ENCODE data around the gene SFI1. TPM values are rescaled to one million over a fixed set of nuclear protein-coding genes. Genes with fewer than 3 reads are reported as not detected.
"Not testable (repeated sequence)": the region's sequence is repeated elsewhere in the genome, so short reads cannot be mapped to it uniquely, and the experiment has no call there.

Gene SFI1
- total RNA-seq, 4 donors from 2014 or later = 55.3 to 157 (median 90.1) TPM

GRCh38 chr22:31660860-31661341, 164.6 kb downstream of the SFI1 start:
- H3K9me3 ChIP-seq; intact Hi-C loops (cut with DNase I; ENCODE audit: low total_unique reads); H3K36me3 ChIP-seq; H3K27me3 ChIP-seq: not testable (repeated sequence)
- peak; percentile 45 for DNase-seq
- peak overlapping the region; percentile 80 to 86 (median 84) for H3K27ac ChIP-seq
- H3K4me3 ChIP-seq = peak overlapping the region in 3 of 4 donors; percentile 63 to 79 (median 77)
- 38 to 68% methylated on average over 2 to 10 of the region's 10 CpGs for WGBS, 2 donors (ENCODE audit: low coverage in 1 of 2)
- H3K4me1 ChIP-seq = peaks cover 9 to 17% (median 14%) of the 10 kb centered on the region in 4 donors
- in situ Hi-C loops (cut with MboI; ENCODE audit: low pct_ligation_motif_present in 1 of 4, low pct_unique_long_range_greater_than_20kb in 1 of 4, low sequenced_read_pairs in 3 of 4) = loop anchor here (10.0 to 25.0 kb wide), 4 partner anchors 84 to 304 kb away; partner anchors contain the start of gene YWHAH (in 1 of the 4)
- peak in 1 of 3 donors; percentile 28 for TF ChIP-seq POLR2AphosphoS5 (IDR thresholded peaks at IDR 0.05)

DNA sequence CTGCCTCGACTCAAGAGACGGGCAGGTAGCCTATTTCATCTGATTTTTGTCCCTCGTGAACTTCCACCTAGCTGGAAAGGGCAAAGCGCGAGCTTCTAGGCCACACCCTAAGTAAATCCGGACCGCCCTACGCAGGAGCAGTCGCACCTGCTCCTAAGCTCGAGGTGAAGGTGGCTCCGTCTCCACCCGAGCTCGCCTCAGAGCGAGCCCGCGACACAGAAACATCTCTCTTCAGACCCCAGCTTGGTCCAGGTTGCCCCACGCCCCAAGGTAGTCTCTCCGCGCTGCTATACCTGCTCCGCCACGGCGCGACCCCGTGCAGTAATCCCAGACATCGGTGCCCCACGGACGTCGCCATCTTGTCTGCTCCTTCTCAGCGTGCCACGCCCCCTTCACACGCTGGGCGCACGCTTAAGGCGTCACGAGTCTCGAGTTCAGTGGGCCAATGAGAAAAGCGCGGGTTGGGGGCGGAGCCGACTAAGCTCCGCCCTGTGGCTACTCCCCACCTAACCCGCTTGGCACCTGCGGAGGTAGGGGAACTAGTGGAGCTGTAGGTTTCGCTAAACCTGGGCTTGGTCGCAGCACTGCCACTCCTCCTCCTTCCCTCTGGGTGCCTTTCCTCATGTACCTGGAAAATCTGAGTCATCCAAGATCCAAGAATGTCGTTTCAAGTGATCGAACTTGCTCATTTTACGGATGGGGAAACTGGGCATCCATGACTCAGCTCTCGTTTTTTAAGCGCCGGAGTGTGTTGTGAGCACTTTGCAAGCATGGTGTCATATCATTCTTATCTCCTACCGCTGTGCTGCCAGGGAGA, 165.7 kb downstream of the SFI1 start, which contains the start of gene PISD:
PISD (minus strand) TSS at position 365 of the 817 bp plus-strand sequence; CDS start at position 358, 7 bp downstream.
- H3K36me3 ChIP-seq = no peaks in the 10 kb centered on the region
- H3K4me1 ChIP-seq = peaks cover 9 to 17% (median 14%) of the 10 kb centered on the region in 4 donors
- intact Hi-C loops (cut with DNase I; ENCODE audit: low total_unique reads) (no loop called here), in situ Hi-C loops (cut with MboI; ENCODE audit: low pct_ligation_motif_present in 1 of 4, low pct_unique_long_range_greater_than_20kb in 1 of 4, low sequenced_read_pairs in 3 of 4) (loop anchor here (10.0 to 25.0 kb wide), 4 partner anchors 83 to 303 kb away; partner anchors contain the start of gene YWHAH (in 1 of the 4))
- no peaks in the 10 kb centered on the region for H3K27me3 ChIP-seq
- WGBS, 2 donors (ENCODE audit: low coverage in 1 of 2) = 0% methylated on average over 47 of the region's 52 CpGs; no CpG with 5 or more reads in 1 of the 2 donors
- no peaks in the 10 kb centered on the region for H3K9me3 ChIP-seq
- H3K4me3 ChIP-seq = peak within 1 kb of the TSS; percentile 63 to 97 (median 78)
- peak; percentile 98 for DNase-seq
- peak; percentile 90 for TF ChIP-seq POLR2A (IDR thresholded peaks at IDR 0.05)
- TF ChIP-seq, protein P1, sequence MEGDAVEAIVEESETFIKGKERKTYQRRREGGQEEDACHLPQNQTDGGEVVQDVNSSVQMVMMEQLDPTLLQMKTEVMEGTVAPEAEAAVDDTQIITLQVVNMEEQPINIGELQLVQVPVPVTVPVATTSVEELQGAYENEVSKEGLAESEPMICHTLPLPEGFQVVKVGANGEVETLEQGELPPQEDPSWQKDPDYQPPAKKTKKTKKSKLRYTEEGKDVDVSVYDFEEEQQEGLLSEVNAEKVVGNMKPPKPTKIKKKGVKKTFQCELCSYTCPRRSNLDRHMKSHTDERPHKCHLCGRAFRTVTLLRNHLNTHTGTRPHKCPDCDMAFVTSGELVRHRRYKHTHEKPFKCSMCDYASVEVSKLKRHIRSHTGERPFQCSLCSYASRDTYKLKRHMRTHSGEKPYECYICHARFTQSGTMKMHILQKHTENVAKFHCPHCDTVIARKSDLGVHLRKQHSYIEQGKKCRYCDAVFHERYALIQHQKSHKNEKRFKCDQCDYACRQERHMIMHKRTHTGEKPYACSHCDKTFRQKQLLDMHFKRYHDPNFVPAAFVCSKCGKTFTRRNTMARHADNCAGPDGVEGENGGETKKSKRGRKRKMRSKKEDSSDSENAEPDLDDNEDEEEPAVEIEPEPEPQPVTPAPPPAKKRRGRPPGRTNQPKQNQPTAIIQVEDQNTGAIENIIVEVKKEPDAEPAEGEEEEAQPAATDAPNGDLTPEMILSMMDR (IDR thresholded peaks at IDR 0.05) = no peak
- peak; percentile 69 to 94 (median 85) for TF ChIP-seq POLR2AphosphoS5 (IDR thresholded peaks at IDR 0.05)
- no peak for TF ChIP-seq EP300 (IDR thresholded peaks at IDR 0.05; ENCODE audit: low read depth)
- H3K27ac ChIP-seq = peak within 1 kb of the TSS; percentile 80 to 86 (median 84)

GRCh38 chr22:31662668-31663037, 166.3 kb downstream of the SFI1 start:
- Histone ChIP-seq H3K4me1 (peaks cover 9 to 17% (median 14%) of the 10 kb centered on the region in 4 donors), H3K9me3 (no peaks in the 10 kb centered on the region), H3K4me3 (peak overlapping the region in 3 of 4 donors; percentile 63 to 79 (median 77)), H3K36me3 (no peaks in the 10 kb centered on the region), H3K27ac (peak overlapping the region; percentile 80 to 86 (median 84)), H3K27me3 (no peaks in the 10 kb centered on the region)
- in situ Hi-C loops (cut with MboI; ENCODE audit: low pct_ligation_motif_present in 1 of 4, low pct_unique_long_range_greater_than_20kb in 1 of 4, low sequenced_read_pairs in 3 of 4) = loop anchor here (10.0 to 25.0 kb wide), 4 partner anchors 82 to 302 kb away; partner anchors contain the start of gene YWHAH (in 1 of the 4)
- TF ChIP-seq, protein P1 (IDR thresholded peaks at IDR 0.05) = no peak
- TF ChIP-seq EP300 (IDR thresholded peaks at IDR 0.05; ENCODE audit: low read depth) (no peak), POLR2A (IDR thresholded peaks at IDR 0.05) (no peak), POLR2AphosphoS5 (IDR thresholded peaks at IDR 0.05) (no peak)
- intact Hi-C loops (cut with DNase I; ENCODE audit: low total_unique reads) = no loop called here
- 32% methylated on average over 8 of the region's 8 CpGs; no CpG with 5 or more reads in 1 of the 2 donors for WGBS, 2 donors (ENCODE audit: low coverage in 1 of 2)
- DNase-seq = no peak

Small RNA genes lying within 50 kb of the gene (small RNA-seq; reads per million reads assigned to genes)
- gene AL096701.2 (0 reads per million in 4 donors), gene RNU6-28P (0 reads per million in 4 donors)

Other genes with a start within 250 kb of the SFI1 start
- 10 to 100 TPM; 11.6 to 46.7 (median 35.2) TPM for gene PIK3IP1, start 204.0 kb upstream of the SFI1 start, total RNA-seq
- gene PATZ1, start 150.2 kb upstream of the SFI1 start, total RNA-seq = 10 to 100 TPM in 2 of 4 donors, 1 to 10 TPM in 2; 3.6 to 12.2 (median 8.7) TPM
- gene DRG1, start 96.9 kb upstream of the SFI1 start, total RNA-seq = 10 to 100 TPM in 3 of 4 donors, 1 to 10 TPM in 1; 4.6 to 39.2 (median 26.3) TPM
- gene EIF4ENIF1, start 6.7 kb upstream of the SFI1 start, total RNA-seq = 10 to 100 TPM; 14.4 to 66.1 (median 17.2) TPM
- 100 to 1,000 TPM in 1 of 4 donors, 10 to 100 TPM in 3; 33.7 to 111 (median 47.7) TPM for gene PISD, start 165.7 kb downstream of the SFI1 start, total RNA-seq

Data from transverse colon (tissue), 4 donors.